CD14-positive monocyte (primary cell): ENCODE data around the gene FLNA. TPM values are rescaled to one million over a fixed set of nuclear protein-coding genes. Genes with fewer than 3 reads are reported as not detected.

ENCODE experiments used
- DNase-seq, 3 donors: peaks; one replicate each; pipeline ENCODE4 v3.0.0-alpha.2; 2011 to 2022
- H2AFZ ChIP-seq: 2 replicates; pipeline ENCODE4 v1.6.0; 2012; ENCODE audit warnings: mild to moderate bottlenecking, low read depth, low read length, inconsistent platforms; ENCODE audit not compliant: insufficient read depth, poor library complexity, severe bottlenecking
- H3K27ac ChIP-seq, 2 donors: 1 replicate in 1 of 2; 2 replicates in 1 of 2; pipeline ENCODE4 v1.5.1; 2012 to 2013; ENCODE audit warnings: low read length in 2 of 2, control low read depth in 1 of 2, inconsistent platforms in 1 of 2, low read depth in 1 of 2, mild to moderate bottlenecking in 1 of 2
- H3K27me3 ChIP-seq, 2 donors: one replicate each; pipeline versions ENCODE4 v1.6.0 to v1.6.1; 2011 to 2013; ENCODE audit warnings: low read length in 2 of 2; ENCODE audit not compliant: control insufficient read depth in 2 of 2, insufficient read depth in 2 of 2
- H3K36me3 ChIP-seq, 2 donors: replicated peaks in 1 of 2; 1 replicate in 1 of 2; 2 replicates in 1 of 2; pipeline versions ENCODE4 v1.5.1 to v1.6.1; 2012 to 2013; ENCODE audit warnings: low read length in 2 of 2, control low read depth in 1 of 2, inconsistent platforms in 1 of 2, mild to moderate bottlenecking in 1 of 2; ENCODE audit not compliant: insufficient read depth in 2 of 2, control insufficient read depth in 1 of 2
- H3K4me1 ChIP-seq, 2 donors: 1 replicate in 1 of 2; 2 replicates in 1 of 2; pipeline versions ENCODE4 v1.5.1 to v1.6.1; 2012 to 2013; ENCODE audit warnings: low read length in 2 of 2, control low read depth in 1 of 2, inconsistent platforms in 1 of 2, mild to moderate bottlenecking in 1 of 2, moderate library complexity in 1 of 2; ENCODE audit not compliant: insufficient read depth in 2 of 2, control insufficient read depth in 1 of 2
- H3K4me2 ChIP-seq: replicated peaks from 2 replicates; pipeline ENCODE3; 2012; ENCODE audit warnings: low read length, moderate library complexity, mild to moderate bottlenecking; ENCODE audit not compliant: poor library complexity, severe bottlenecking; ENCODE audit errors: extremely low read depth
- H3K4me3 ChIP-seq, 3 experiments: fragments of 200-600 bp in 1 of 3; sonication (generic) in 1 of 3; replicated peaks in 1 of 3; 1 replicate in 2 of 3; 2 replicates in 1 of 3; pipeline ENCODE4 v1.5.1; 2011 to 2013; ENCODE audit warnings: low read length in 3 of 3, mild to moderate bottlenecking in 3 of 3, control low read depth in 2 of 3, low read depth in 2 of 3, inconsistent platforms in 1 of 3, moderate library complexity in 1 of 3
- H3K79me2 ChIP-seq: 2 replicates; pipeline ENCODE4 v1.6.0; 2012; ENCODE audit warnings: mild to moderate bottlenecking, control low read depth, inconsistent platforms, low read length, moderate library complexity; ENCODE audit not compliant: insufficient read depth
- H3K9ac ChIP-seq: 2 replicates; pipeline ENCODE4 v1.6.0; 2017; ENCODE audit warnings: low read length, mild to moderate bottlenecking; ENCODE audit not compliant: insufficient read depth, poor library complexity, severe bottlenecking
- H3K9me3 ChIP-seq, 2 donors: replicated peaks in 1 of 2; 1 replicate in 1 of 2; 2 replicates in 1 of 2; pipeline versions ENCODE4 v1.5.1 to v1.6.1; 2012 to 2013; ENCODE audit warnings: low read length in 2 of 2, control low read depth in 1 of 2; ENCODE audit not compliant: control insufficient read depth in 1 of 2, insufficient read depth in 1 of 2
- H4K20me1 ChIP-seq: 2 replicates; pipeline ENCODE4 v1.6.0; 2012; ENCODE audit warnings: mild to moderate bottlenecking, low read length, control low read depth, moderate library complexity; ENCODE audit not compliant: insufficient read depth
- H3K27ac Mint-ChIP-seq, 7 donors: one replicate each; pipeline ENCODE4 v1.8.0; 2020; ENCODE audit warnings: mild to moderate bottlenecking in 7 of 7, mixed read lengths in 7 of 7, moderate library complexity in 6 of 7, inconsistent platforms in 2 of 7
- H3K27me3 Mint-ChIP-seq, 3 donors: one replicate each; pipeline ENCODE4 v1.8.0; 2021 to 2022; ENCODE audit warnings: low read depth in 3 of 3, mild to moderate bottlenecking in 3 of 3, mixed read lengths in 3 of 3, moderate library complexity in 3 of 3, inconsistent platforms in 1 of 3
- H3K36me3 Mint-ChIP-seq, 2 donors: one replicate each; pipeline ENCODE4 v1.8.0; 2020; ENCODE audit warnings: mixed read lengths in 2 of 2, inconsistent platforms in 1 of 2, mild to moderate bottlenecking in 1 of 2
- H3K4me1 Mint-ChIP-seq: one replicate; pipeline ENCODE4 v1.8.0; 2020; ENCODE audit warnings: mild to moderate bottlenecking, mixed read lengths
- H3K4me3 Mint-ChIP-seq, 2 donors: one replicate each; pipeline ENCODE4 v1.8.0; 2020; ENCODE audit warnings: mild to moderate bottlenecking in 2 of 2, mixed read lengths in 2 of 2, moderate library complexity in 1 of 2
- H3K9me3 Mint-ChIP-seq, 7 donors: one replicate each; pipeline ENCODE4 v1.8.0; 2020 to 2022; ENCODE audit warnings: mixed read lengths in 7 of 7, mild to moderate bottlenecking in 6 of 7, moderate library complexity in 6 of 7, inconsistent platforms in 2 of 7
- WGBS: methylation state at CpG from one replicate; pipeline ENCODE4 v1.1.5; 2013; ENCODE audit warnings: missing lambda C conversion rate; ENCODE audit not compliant: insufficient coverage; 5-methylcytosine and 5-hydroxymethylcytosine counted together
- intact Hi-C, 2 donors: fragments of 100-400 bp; cut with micrococcal nuclease; formaldehyde crosslinking; loops; one replicate each; pipeline versions ENCODE4 v1.15.0 to v1.15.1; 2023
- polyA plus RNA-seq, 3 donors: library from polyadenylated mRNA; depleted of rRNA in 1 of 3; unstranded in 2 of 3; stranded (reverse) in 1 of 3; fragments of 300-500 nt in 2 of 3; fragments of >200 nt in 1 of 3; fragmentation: Illumina TruSeq in 2 of 3; gene quantifications; 1 replicate in 2 of 3; 2 replicates in 1 of 3; pipeline ENCODE4 v1.2.3, GENCODE V29; 2012 to 2021
- TF ChIP-seq, protein P1 (sequence below): fragments of 200-600 bp; IDR thresholded peaks from one replicate; pipeline ENCODE4 v1.8.0; 2022; ENCODE audit warnings: antibody characterized with exemption, mild to moderate bottlenecking

Gene FLNA
- polyA plus RNA-seq, 3 donors = 111 to 874 (median 219) TPM

DNA sequence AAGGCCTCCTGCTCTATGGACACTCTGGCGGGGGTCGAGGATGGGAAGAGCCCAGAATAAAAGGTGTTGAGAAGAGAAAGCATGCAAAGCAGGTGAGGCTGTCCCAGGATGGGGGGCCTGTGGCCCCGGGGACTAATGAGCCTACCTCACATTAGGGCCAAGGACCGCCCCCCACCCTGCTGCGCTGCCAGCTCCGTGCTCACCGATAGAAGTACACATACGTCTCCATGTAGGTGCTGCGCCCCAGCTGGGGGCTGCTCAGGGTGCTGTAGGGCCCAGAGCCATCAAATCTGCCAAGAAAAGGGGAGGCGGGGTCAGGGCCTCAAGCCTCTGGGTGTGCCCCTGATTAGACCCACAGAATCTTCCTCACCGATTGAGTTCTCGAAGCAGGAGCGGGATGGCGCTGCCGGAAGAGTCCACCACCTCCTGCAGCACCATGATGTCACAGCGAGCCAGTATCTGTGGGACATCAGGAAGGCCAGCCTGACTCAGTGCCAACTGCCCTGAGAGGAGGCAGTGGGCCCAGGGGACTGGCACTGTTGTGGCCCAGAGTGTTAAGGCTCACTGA is 30.3 kb upstream of the FLNA start:
- H3K9me3 Mint-ChIP-seq = peaks cover 0 to 6% (median 0%) of the 10 kb centered on the region in 7 donors
- H3K4me3 Mint-ChIP-seq = no peak overlapping the region
- WGBS = no CpG with 5 or more reads among the region's 16 CpGs
- Histone ChIP-seq H3K36me3 (peaks cover 29 to 34% of the 10 kb centered on the region in 2 donors), H3K27me3 (no peaks in the 10 kb centered on the region), H3K4me1 (peaks cover 22% of the 10 kb centered on the region in 2 donors), H3K4me3 (no peak overlapping the region), H3K27ac (no peak overlapping the region), H4K20me1 (peaks cover 50% of the 10 kb centered on the region), H3K4me2 (no peak overlapping the region), H2AFZ (no peak overlapping the region), H3K79me2 (peaks cover 29% of the 10 kb centered on the region), H3K9me3 (no peaks in the 10 kb centered on the region), H3K9ac (no peak overlapping the region)
- intact Hi-C loops = loop anchor here in 1 of 2 donors (5.0 kb wide), 2 partner anchors 33 to 113 kb away; partner anchors contain the start of genes FAM3A and GDI1
- no peak for DNase-seq
- TF ChIP-seq, protein P1, sequence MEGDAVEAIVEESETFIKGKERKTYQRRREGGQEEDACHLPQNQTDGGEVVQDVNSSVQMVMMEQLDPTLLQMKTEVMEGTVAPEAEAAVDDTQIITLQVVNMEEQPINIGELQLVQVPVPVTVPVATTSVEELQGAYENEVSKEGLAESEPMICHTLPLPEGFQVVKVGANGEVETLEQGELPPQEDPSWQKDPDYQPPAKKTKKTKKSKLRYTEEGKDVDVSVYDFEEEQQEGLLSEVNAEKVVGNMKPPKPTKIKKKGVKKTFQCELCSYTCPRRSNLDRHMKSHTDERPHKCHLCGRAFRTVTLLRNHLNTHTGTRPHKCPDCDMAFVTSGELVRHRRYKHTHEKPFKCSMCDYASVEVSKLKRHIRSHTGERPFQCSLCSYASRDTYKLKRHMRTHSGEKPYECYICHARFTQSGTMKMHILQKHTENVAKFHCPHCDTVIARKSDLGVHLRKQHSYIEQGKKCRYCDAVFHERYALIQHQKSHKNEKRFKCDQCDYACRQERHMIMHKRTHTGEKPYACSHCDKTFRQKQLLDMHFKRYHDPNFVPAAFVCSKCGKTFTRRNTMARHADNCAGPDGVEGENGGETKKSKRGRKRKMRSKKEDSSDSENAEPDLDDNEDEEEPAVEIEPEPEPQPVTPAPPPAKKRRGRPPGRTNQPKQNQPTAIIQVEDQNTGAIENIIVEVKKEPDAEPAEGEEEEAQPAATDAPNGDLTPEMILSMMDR = no peak
- peak overlapping the region in 2 of 7 donors; percentile 7 to 46 for H3K27ac Mint-ChIP-seq
- H3K4me1 Mint-ChIP-seq = peaks cover 17% of the 10 kb centered on the region
- H3K27me3 Mint-ChIP-seq = peaks cover 0 to 14% (median 2%) of the 10 kb centered on the region in 3 donors
- peaks cover 32 to 45% of the 10 kb centered on the region in 2 donors for H3K36me3 Mint-ChIP-seq

DNA sequence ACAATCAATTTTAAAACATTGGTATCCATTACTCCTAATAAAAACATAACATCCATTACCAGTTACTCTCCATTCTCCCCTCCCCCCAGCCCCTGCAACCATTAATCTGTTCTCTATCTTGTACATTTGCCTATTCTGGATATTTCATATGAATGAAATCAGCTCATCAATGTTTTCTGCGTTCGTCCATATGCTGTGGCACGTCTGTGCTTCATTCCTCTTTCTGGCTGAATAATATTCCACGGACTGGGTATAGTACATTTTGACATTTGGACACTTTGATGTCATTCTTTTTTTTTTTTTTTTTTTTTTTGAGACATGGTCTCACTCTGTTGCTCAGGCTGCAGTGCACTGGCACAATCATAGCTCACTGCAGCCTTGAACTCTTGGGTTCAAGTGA is 29.4 kb upstream of the FLNA start:
- Mint-ChIP-seq H3K4me1 (peaks cover 22% of the 10 kb centered on the region), H3K4me3 (no peak overlapping the region), H3K27me3 (peaks cover 0 to 13% (median 0%) of the 10 kb centered on the region in 3 donors), H3K27ac (no peak overlapping the region), H3K36me3 (peaks cover 40 to 53% of the 10 kb centered on the region in 2 donors), H3K9me3 (peaks cover 0 to 7% (median under 1%) of the 10 kb centered on the region in 7 donors)
- Histone ChIP-seq H3K27ac (no peak overlapping the region), H3K9ac (no peak overlapping the region), H3K79me2 (peaks cover 33% of the 10 kb centered on the region), H2AFZ (no peak overlapping the region), H4K20me1 (peaks cover 59% of the 10 kb centered on the region), H3K4me3 (no peak overlapping the region), H3K4me1 (peaks cover 25 to 26% of the 10 kb centered on the region in 2 donors), H3K9me3 (no peaks in the 10 kb centered on the region), H3K4me2 (no peak overlapping the region), H3K36me3 (peaks cover 37 to 42% of the 10 kb centered on the region in 2 donors), H3K27me3 (no peaks in the 10 kb centered on the region)
- WGBS = no CpG with 5 or more reads among the region's 4 CpGs
- no peak for DNase-seq
- intact Hi-C loops = loop anchor here in 1 of 2 donors (5.0 kb wide), 1 partner anchor 33 kb away; the partner anchor contains the start of gene GDI1
- TF ChIP-seq, protein P1 = no peak
